Thyroid gland (tissue), 4 donors: ENCODE data around the gene SPSB4.

Experiments
- POLR2A ChIP-seq, 2 donors: fragments of 450-650 bp; IDR thresholded peaks; one replicate each; pipeline ENCODE4 v1.6.1; 2017; ENCODE audit warnings: antibody characterized with exemption in 2 of 2, mild to moderate bottlenecking in 2 of 2, moderate library complexity in 1 of 2
- TF ChIP-seq, protein P1 (sequence below), 6 experiments: fragments of 200-600 bp in 3 of 6; fragments of 450-650 bp in 3 of 6; sonication (generic) in 3 of 6; IDR thresholded peaks; one replicate each; pipeline ENCODE4 v1.5.1; 2016 to 2019; ENCODE audit warnings: antibody characterized with exemption in 6 of 6, mild to moderate bottlenecking in 2 of 6, inconsistent platforms in 1 of 6, moderate library complexity in 1 of 6

DNA sequence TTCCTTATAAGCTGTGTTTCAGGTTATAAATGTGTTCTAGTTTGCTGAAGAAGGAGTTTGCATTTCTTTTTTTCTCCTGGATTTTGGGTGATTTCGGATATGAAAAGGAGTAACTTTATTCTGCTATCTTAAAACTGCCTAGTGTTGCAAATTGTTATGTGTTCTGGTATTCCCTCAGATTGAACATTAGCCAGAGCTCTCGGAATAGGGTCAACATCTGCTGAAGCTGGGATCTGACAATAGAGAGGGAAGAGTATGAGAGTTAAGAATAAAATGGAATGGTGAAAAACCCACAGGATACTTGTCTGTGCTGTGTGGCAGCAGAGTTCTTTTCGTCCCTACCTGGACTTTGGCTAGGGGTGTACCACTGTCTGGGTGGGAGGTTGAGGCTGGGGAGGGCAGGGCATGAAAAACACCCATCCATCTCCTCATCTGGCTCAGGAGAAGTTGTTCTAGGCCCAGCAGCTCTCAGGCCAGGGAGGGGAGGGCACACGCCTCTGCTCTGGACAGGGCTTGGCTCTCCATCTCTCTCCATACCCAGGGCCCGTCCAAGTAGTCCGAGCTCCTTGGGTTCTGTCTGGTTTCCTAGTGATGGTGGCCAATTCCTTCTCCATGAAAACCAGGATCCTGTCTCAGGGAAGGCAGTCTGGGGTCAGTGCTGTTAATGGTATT lies 13.2 kb downstream of the SPSB4 start:
- TF ChIP-seq, protein P1, sequence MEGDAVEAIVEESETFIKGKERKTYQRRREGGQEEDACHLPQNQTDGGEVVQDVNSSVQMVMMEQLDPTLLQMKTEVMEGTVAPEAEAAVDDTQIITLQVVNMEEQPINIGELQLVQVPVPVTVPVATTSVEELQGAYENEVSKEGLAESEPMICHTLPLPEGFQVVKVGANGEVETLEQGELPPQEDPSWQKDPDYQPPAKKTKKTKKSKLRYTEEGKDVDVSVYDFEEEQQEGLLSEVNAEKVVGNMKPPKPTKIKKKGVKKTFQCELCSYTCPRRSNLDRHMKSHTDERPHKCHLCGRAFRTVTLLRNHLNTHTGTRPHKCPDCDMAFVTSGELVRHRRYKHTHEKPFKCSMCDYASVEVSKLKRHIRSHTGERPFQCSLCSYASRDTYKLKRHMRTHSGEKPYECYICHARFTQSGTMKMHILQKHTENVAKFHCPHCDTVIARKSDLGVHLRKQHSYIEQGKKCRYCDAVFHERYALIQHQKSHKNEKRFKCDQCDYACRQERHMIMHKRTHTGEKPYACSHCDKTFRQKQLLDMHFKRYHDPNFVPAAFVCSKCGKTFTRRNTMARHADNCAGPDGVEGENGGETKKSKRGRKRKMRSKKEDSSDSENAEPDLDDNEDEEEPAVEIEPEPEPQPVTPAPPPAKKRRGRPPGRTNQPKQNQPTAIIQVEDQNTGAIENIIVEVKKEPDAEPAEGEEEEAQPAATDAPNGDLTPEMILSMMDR (IDR thresholded peaks at IDR 0.05): no peak
- TF ChIP-seq POLR2A (IDR thresholded peaks at IDR 0.05): no peak
